Liver (tissue), 9 donors: ENCODE measurements around the gene BRD8. TPM values are rescaled to one million over a fixed set of nuclear protein-coding genes. Genes with fewer than 3 reads are reported as not detected.

Source experiments
- DNase-seq: peaks from one replicate; pipeline ENCODE4 v3.0.0-alpha.2; 2017; ENCODE audit warnings: low spot score
- H3K27ac ChIP-seq, 2 donors: one replicate each; pipeline ENCODE4 v1.7.0; 2013; ENCODE audit warnings: inconsistent platforms in 2 of 2, low read length in 2 of 2, control low read depth in 1 of 2, low read depth in 1 of 2, mild to moderate bottlenecking in 1 of 2
- H3K27me3 ChIP-seq, 4 donors: one replicate each; pipeline versions ENCODE4 v1.6.1 to v1.7.0; 2013; ENCODE audit warnings: low read length in 3 of 4, inconsistent platforms in 1 of 4, mild to moderate bottlenecking in 1 of 4, moderate library complexity in 1 of 4; ENCODE audit not compliant: control insufficient read depth in 4 of 4, insufficient read depth in 4 of 4
- H3K36me3 ChIP-seq, 4 donors: one replicate each; pipeline versions ENCODE4 v1.6.1 to v1.7.0; 2013; ENCODE audit warnings: low read length in 3 of 4, mild to moderate bottlenecking in 3 of 4, low read depth in 1 of 4, moderate library complexity in 1 of 4; ENCODE audit not compliant: control insufficient read depth in 4 of 4, insufficient read depth in 3 of 4
- H3K4me1 ChIP-seq, 4 donors: one replicate each; pipeline versions ENCODE4 v1.6.1 to v1.7.0; 2013; ENCODE audit warnings: low read length in 3 of 4, mild to moderate bottlenecking in 3 of 4, moderate library complexity in 1 of 4; ENCODE audit not compliant: control insufficient read depth in 4 of 4, insufficient read depth in 4 of 4
- H3K4me3 ChIP-seq, 3 donors: one replicate each; pipeline versions ENCODE4 v1.6.1 to v1.7.0; 2013; ENCODE audit warnings: low read length in 3 of 3, control low read depth in 1 of 3, low read depth in 1 of 3, mild to moderate bottlenecking in 1 of 3
- H3K9ac ChIP-seq, 2 donors: one replicate each; pipeline ENCODE4 v1.7.0; 2013; ENCODE audit warnings: low read length in 2 of 2, mild to moderate bottlenecking in 2 of 2, moderate library complexity in 2 of 2, control low read depth in 1 of 2, low read depth in 1 of 2
- H3K9me3 ChIP-seq, 4 donors: one replicate each; pipeline versions ENCODE4 v1.6.1 to v1.7.0; 2013; ENCODE audit warnings: low read length in 3 of 4; ENCODE audit not compliant: control insufficient read depth in 4 of 4
- EGR1 ChIP-seq, 2 donors: IDR thresholded peaks; 2 replicates each; pipeline ENCODE4 v1.6.1; 2016 to 2018; ENCODE audit warnings: antibody characterized with exemption in 2 of 2, low read depth in 2 of 2
- FOXA1 ChIP-seq: IDR thresholded peaks from 2 replicates; pipeline ENCODE4 v1.6.1; 2016; ENCODE audit warnings: antibody characterized with exemption
- FOXA2 ChIP-seq: IDR thresholded peaks from 2 replicates; pipeline ENCODE4 v1.6.1; 2016; ENCODE audit warnings: antibody characterized with exemption
- HNF4A ChIP-seq, 2 donors: conservative IDR thresholded peaks; 2 replicates each; pipeline ENCODE4 v1.6.1; 2016; ENCODE audit warnings: antibody characterized with exemption in 2 of 2, mild to moderate bottlenecking in 2 of 2
- HNF4G ChIP-seq: IDR thresholded peaks from 2 replicates; pipeline ENCODE4 v1.6.1; 2016; ENCODE audit warnings: antibody characterized with exemption
- JUND ChIP-seq, 2 donors: IDR thresholded peaks; 2 replicates each; pipeline ENCODE4 v1.6.1; 2016; ENCODE audit warnings: antibody characterized with exemption in 2 of 2
- MAX ChIP-seq: IDR thresholded peaks from 2 replicates; pipeline ENCODE4 v1.6.1; 2016; ENCODE audit warnings: antibody characterized with exemption
- NR2F2 ChIP-seq: IDR thresholded peaks from 2 replicates; pipeline ENCODE4 v1.6.1; 2016; ENCODE audit warnings: antibody characterized with exemption
- REST ChIP-seq: IDR thresholded peaks from 2 replicates; pipeline ENCODE4 v1.6.1; 2016; ENCODE audit warnings: antibody characterized with exemption, mild to moderate bottlenecking
- RXRA ChIP-seq, 2 donors: IDR thresholded peaks; 2 replicates each; pipeline ENCODE4 v1.6.1; 2017 to 2018; ENCODE audit warnings: antibody characterized with exemption in 2 of 2, mild to moderate bottlenecking in 1 of 2
- TAF1 ChIP-seq: conservative IDR thresholded peaks from 2 replicates; pipeline ENCODE4 v1.6.1; 2016; ENCODE audit warnings: antibody characterized with exemption, mild to moderate bottlenecking
- YY1 ChIP-seq: IDR thresholded peaks from 2 replicates; pipeline ENCODE4 v1.6.1; 2016; ENCODE audit warnings: antibody characterized with exemption, mild to moderate bottlenecking
- WGBS: extraction: QIAGEN DNeasy Blood & Tissue Kit; methylation state at CpG from one replicate; pipeline ENCODE4 v1.1.7; 2013; 5-methylcytosine and 5-hydroxymethylcytosine counted together
- polyA plus RNA-seq, 2 donors: library from polyadenylated mRNA; stranded (reverse) in 1 of 2; unstranded in 1 of 2; fragments of 200-250 nt in 1 of 2; fragments of >200 nt in 1 of 2; fragmentation: Nextera tagmentation in 1 of 2; extraction: Ambion mirVana in 1 of 2; gene quantifications; one replicate each; pipeline versions ENCODE4 v1.2.1 to v1.2.3, GENCODE V29; 2013 to 2015
- total RNA-seq, 2 donors: library from RNA; depleted of rRNA; stranded (reverse); fragments of >200 nt; gene quantifications; one replicate each; pipeline ENCODE4 v1.2.3, GENCODE V29; 2014
- donor health status: healthy.
- donor health status: healthy.
- donor health status: healthy.
- donor health status: healthy.
- donor health status: healthy.

Gene BRD8
- total and polyA plus RNA-seq, 4 donors, result 14.8 to 34.5 (median 29.6) TPM

DNA sequence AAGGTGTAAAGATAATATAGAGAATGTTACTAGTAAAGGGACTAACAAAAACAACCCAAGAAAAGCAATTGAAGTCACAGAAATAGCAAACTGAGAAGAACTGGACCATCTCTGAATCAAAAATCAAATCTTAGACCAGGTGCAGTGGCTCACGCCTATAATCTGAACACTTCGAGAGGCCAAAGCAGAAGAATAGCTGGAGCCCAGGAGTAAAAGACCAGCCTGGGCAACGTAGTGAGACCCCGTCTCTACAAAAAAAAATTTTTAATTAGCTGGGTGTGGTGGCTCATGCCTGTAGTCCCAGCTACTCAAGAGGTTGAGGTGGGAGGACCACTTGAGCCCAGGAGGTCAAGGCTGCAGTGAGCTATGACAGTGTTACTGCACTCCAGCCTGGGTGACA is 67.2 kb downstream of the BRD8 start:
- no peak for TF ChIP-seq FOXA2
- 81% methylated on average over 4 of the region's 4 CpGs for WGBS
- DNase-seq, result no peak
- no peaks in the 10 kb centered on the region for H3K27me3 ChIP-seq
- no peak overlapping the region for H3K9ac ChIP-seq
- no peak overlapping the region for H3K27ac ChIP-seq
- H3K4me1 ChIP-seq, result no peaks in the 10 kb centered on the region
- no peaks in the 10 kb centered on the region for H3K9me3 ChIP-seq
- no peak overlapping the region for H3K4me3 ChIP-seq
- no peaks in the 10 kb centered on the region for H3K36me3 ChIP-seq

GRCh38 chr5:138110266-138110963 is 68.0 kb downstream of the BRD8 start:
- DNase-seq, result no peak
- Histone ChIP-seq H3K36me3 (no peaks in the 10 kb centered on the region), H3K9ac (no peak overlapping the region), H3K4me1 (no peaks in the 10 kb centered on the region), H3K27ac (no peak overlapping the region), H3K27me3 (no peaks in the 10 kb centered on the region), H3K4me3 (no peak overlapping the region), H3K9me3 (no peaks in the 10 kb centered on the region)
- no peak for TF ChIP-seq YY1
- no peak for TF ChIP-seq RXRA (IDR thresholded peaks at IDR 0.05)
- TF ChIP-seq NR2F2, result no peak
- no peak for TF ChIP-seq TAF1
- no peak for TF ChIP-seq EGR1 (IDR thresholded peaks at IDR 0.05; ENCODE audit: low read depth in 2 of 2)
- TF ChIP-seq HNF4G, result no peak
- 63% methylated on average over 4 of the region's 4 CpGs for WGBS

DNA sequence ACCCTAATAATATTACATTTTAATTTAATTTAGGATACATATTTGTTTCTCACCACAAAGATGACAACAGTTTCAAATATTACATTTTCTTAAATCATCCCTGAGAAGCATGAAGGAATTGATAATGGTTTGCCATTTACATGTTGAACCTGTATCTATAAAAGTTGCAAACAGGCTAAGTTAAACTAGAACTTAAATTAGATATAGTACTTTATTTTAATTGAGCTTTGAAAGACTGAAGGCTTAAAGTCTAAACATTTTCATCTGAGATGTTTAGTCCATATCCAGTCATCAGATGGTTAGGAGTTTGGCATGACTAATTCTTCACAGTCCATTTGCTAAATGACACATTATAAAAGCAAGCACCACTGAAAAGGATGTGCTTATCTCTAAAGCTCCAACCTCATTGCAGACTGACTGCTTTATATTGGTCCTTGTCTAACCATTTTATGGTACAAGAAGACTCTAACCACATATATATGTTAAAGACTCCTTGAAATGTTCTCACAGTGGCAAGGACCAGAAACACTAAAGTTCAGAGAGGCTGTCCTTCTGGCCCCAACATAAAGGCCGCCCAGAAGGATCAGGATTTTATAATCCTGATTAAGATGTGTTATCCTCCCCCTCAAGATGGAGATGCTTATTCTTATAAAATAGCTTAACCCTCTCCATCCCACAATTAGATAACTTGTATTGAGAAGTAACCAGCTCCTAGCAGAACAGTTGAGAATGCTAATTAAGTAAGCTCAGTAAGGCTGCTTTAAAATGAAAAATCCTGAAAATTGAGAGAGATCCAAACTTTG is 68.8 kb downstream of the BRD8 start:
- H3K27me3 ChIP-seq, result no peaks in the 10 kb centered on the region
- WGBS, result 92% methylated on average over 1 of the region's 1 CpG
- no peaks in the 10 kb centered on the region for H3K4me1 ChIP-seq
- H3K9ac ChIP-seq, result no peak overlapping the region
- no peaks in the 10 kb centered on the region for H3K9me3 ChIP-seq
- no peak overlapping the region for H3K4me3 ChIP-seq
- no peak for DNase-seq
- H3K36me3 ChIP-seq, result no peaks in the 10 kb centered on the region
- no peak overlapping the region for H3K27ac ChIP-seq
- TF ChIP-seq TAF1, result no peak
- no peak for TF ChIP-seq HNF4A (conservative IDR thresholded peaks at IDR 0.05)
- TF ChIP-seq FOXA1, result no peak
- no peak for TF ChIP-seq JUND (IDR thresholded peaks at IDR 0.05)
- no peak for TF ChIP-seq MAX
- no peak for TF ChIP-seq REST
